Hepatic stellate cell (primary cell): ENCODE measurements around the gene ZRSR2.
A peak's percentile ranks its signal among the peaks of the same experiment; 100 is the strongest.
"Not testable (repeated sequence)": the region's sequence is repeated elsewhere in the genome, so short reads cannot be mapped to it uniquely, and the experiment has no call there.

Source experiments
- DNase-seq: peaks from one replicate; pipeline ENCODE4 v3.0.0; 2011; ENCODE audit warnings: low spot score

The ZRSR2 gene

GRCh38 chrX:15804563-15804962, 14.3 kb downstream of the ZRSR2 start:
- no peak for DNase-seq

- no peak for DNase-seq
Measured at GRCh38 chrX:15808254-15808653, 18.0 kb downstream of the ZRSR2 start.

- no peak for DNase-seq
Measured at GRCh38 chrX:15812192-15812938, 22.1 kb downstream of the ZRSR2 start.

- no peak for DNase-seq
Measured at GRCh38 chrX:15813416-15813815, 23.1 kb downstream of the ZRSR2 start.

- no peak for DNase-seq
Measured at GRCh38 chrX:15814771-15815365, 24.6 kb downstream of the ZRSR2 start.

GRCh38 chrX:15815779-15816437, 25.6 kb downstream of the ZRSR2 start:
- DNase-seq = peak; percentile 40

- peak; percentile 14 for DNase-seq
Measured at GRCh38 chrX:15816438-15816809, 26.1 kb downstream of the ZRSR2 start.

GRCh38 chrX:15816886-15817285, 26.6 kb downstream of the ZRSR2 start:
- DNase-seq = no peak

GRCh38 chrX:15820106-15821073, 30.1 kb downstream of the ZRSR2 start:
- no peak for DNase-seq

- no peak for DNase-seq
Measured at GRCh38 chrX:15822922-15823321, 32.6 kb downstream of the ZRSR2 start.

GRCh38 chrX:15825936-15826335, 35.7 kb downstream of the ZRSR2 start:
- DNase-seq = no peak

- no peak for DNase-seq
Measured at GRCh38 chrX:15829217-15829616, 38.9 kb downstream of the ZRSR2 start.

GRCh38 chrX:15831347-15831746, 41.1 kb downstream of the ZRSR2 start:
- not testable (repeated sequence) for DNase-seq

- DNase-seq = no peak
Measured at GRCh38 chrX:15834053-15834452, 43.8 kb downstream of the ZRSR2 start.

GRCh38 chrX:15834827-15835595, 44.7 kb downstream of the ZRSR2 start:
- DNase-seq = no peak

- DNase-seq = no peak
Measured at GRCh38 chrX:15838017-15838416, 47.7 kb downstream of the ZRSR2 start.

- DNase-seq = no peak
Measured at GRCh38 chrX:15841853-15842516, 51.7 kb downstream of the ZRSR2 start.

GRCh38 chrX:15843960-15844359, 53.7 kb downstream of the ZRSR2 start:
- no peak for DNase-seq

GRCh38 chrX:15848576-15848975, 58.3 kb downstream of the ZRSR2 start:
- no peak for DNase-seq

GRCh38 chrX:15849555-15849954, 59.3 kb downstream of the ZRSR2 start:
- DNase-seq = no peak

- no peak for DNase-seq
Measured at GRCh38 chrX:15853586-15854079, 63.3 kb downstream of the ZRSR2 start.
